Measurements from ENCODE around the gene NAT14.

NAT14 gene

DNA sequence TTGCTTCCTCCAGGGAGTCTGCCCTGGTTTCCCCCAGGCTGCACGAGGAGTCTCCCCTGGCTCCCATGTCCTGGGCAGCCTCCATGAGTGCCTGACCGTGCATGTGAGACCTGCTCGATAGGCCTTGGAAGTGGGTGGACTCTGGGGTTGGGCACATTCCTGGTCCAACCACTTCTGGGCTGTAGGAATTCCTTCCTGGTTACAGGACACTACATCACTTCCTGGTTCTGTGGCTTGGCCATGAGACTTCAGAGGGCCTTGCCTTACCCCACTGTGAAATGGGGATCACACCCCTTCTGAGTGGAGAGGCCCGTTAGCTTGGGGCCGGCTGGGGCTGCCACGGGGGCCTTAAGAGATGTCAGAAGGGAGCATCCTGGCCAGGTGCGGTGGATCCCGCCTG is 12.5 kb upstream of the NAT14 start:
- DNase-seq: no peak

DNA sequence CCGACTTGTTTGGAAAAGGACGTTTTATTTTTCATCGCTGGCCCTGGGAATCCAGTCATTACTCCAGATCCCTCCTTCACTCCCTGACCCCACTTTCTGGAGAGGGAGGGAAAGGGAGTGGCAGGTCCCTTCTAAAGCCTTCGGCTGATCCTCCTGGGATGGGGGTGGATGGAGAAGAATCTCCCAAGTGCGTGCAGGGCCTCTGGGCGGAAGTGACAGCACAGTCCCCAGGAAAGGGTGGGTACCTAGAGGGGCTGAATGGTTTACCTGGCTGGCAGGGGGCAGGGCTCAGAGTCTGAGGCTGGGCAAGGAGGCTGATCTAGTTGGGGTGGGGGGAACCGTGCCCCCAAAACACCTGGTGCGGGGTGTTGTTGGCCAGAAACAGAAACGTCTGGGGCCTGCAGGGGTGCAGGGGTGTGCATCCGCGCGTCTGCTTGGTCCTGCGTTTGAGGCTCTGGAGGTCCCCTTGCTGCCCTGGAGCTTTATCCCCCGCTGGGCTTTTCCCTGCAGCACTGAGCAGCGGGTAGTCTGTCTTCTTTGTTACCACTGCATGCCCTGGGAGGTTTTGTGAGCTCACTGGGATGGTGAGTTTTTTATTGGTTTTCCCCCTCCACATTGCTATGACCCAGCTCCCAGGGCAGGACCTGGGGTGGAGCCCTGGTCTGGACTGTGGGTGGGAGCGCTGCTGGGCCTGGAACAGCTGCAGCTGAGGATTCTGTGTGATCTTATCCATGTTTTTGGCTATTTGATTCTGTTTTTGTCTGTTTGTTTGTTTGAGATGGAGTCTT is 11.6 kb upstream of the NAT14 start:
- DNase-seq: no peak

DNA sequence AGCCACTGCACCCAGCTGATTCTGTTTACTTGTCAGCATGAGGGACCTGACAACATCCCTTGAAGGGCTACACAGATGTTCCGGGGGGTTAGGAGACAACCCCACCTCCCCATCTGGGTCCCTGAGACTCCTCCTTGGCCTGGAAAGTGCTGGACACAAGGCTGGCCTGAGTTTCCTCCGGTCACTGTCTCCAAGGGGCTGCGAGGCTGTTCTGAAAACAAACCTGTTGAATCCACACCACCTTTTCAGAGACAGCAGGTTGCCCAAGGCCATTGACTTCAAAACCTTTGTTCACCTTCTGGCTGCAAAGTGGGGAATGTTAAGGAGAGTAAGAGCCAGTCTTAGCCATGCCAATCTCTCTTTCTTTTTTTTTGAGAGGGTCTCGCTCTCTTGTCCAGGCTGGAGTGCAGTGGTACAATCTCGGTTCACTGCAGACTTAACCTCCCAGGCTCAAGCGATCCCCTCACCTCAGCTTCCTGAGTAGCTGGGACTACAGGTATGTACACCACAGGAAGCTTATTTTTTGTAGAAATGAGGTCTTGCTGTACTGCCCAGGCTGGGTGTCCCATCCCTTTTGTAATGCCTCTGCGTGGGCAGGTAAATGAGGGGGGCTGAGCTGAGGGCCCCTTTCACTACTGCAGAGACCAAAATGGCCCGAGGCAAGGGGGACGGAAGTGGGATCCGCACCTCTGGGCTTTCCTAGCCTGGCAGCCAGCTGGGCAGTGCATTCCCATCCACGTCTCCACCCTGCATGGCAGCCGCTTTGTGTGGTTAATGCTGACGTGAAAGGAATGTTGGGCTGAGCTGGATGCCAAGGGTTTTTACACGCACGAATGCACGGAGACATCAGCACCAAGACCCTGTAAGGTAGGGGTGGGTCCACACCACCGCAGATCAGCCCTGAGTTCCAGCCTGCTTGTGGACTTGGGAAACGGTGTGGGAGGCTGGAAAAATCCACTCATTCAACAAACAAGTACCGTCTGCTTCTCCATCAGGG is 10.4 kb upstream of the NAT14 start:
- no peak for DNase-seq

- DNase-seq: peak; percentile 84
Observed at GRCh38 chr19:55476100-55476775, 8.8 kb upstream of the NAT14 start, which contains the start of gene ZNF628. Gene ZNF628 (plus strand): TSS chr19:55476617. CDS start chr19:55479911, 3,294 bp downstream.

- no peak for DNase-seq
Observed at GRCh38 chr19:55477905-55478304, 7.1 kb upstream of the NAT14 start.

- no peak for DNase-seq
Observed at GRCh38 chr19:55478364-55478763, 6.6 kb upstream of the NAT14 start.

GRCh38 chr19:55479045-55479444 is 5.9 kb upstream of the NAT14 start:
- DNase-seq: no peak

GRCh38 chr19:55479451-55480230 is 5.3 kb upstream of the NAT14 start:
- DNase-seq: no peak

DNA sequence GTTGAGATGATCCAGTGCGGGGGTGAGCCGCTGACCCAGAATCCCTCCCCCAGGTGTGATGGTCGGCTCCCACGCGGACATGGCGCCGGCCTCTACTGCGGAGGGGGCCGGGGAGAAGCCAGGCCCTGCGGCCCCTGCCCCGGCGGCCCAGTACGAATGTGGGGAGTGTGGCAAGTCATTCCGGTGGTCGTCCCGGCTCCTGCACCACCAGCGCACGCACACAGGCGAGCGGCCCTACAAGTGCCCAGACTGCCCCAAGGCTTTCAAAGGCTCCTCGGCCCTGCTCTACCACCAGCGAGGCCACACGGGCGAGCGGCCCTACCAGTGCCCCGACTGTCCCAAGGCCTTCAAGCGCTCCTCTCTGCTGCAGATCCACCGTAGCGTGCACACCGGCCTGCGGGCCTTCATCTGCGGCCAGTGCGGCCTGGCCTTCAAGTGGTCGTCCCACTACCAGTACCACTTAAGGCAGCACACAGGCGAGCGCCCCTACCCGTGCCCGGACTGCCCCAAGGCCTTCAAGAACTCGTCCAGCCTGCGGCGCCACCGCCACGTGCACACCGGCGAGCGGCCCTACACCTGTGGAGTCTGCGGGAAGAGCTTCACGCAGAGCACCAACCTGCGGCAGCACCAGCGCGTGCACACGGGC is 3.7 kb upstream of the NAT14 start:
- DNase-seq: no peak

DNA sequence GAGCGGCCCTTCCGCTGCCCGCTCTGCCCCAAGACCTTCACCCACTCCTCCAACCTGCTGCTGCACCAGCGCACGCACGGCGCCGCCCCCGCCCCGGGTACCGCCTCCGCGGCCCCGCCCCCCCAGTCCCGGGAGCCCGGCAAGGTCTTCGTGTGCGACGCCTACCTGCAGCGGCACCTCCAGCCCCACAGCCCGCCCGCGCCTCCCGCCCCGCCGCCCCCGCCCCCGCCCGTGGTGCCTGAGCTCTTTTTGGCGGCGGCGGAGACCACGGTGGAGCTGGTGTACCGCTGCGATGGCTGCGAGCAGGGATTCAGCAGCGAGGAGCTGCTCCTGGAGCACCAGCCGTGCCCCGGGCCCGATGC is 3.2 kb upstream of the NAT14 start:
- DNase-seq: no peak

GRCh38 chr19:55482156-55482961 is 2.6 kb upstream of the NAT14 start:
- DNase-seq: no peak

- no peak for DNase-seq
Observed at GRCh38 chr19:55482967-55483705, 1.9 kb upstream of the NAT14 start.

GRCh38 chr19:55483706-55484592 is 1.0 kb upstream of the NAT14 start:
- DNase-seq: no peak

DNA sequence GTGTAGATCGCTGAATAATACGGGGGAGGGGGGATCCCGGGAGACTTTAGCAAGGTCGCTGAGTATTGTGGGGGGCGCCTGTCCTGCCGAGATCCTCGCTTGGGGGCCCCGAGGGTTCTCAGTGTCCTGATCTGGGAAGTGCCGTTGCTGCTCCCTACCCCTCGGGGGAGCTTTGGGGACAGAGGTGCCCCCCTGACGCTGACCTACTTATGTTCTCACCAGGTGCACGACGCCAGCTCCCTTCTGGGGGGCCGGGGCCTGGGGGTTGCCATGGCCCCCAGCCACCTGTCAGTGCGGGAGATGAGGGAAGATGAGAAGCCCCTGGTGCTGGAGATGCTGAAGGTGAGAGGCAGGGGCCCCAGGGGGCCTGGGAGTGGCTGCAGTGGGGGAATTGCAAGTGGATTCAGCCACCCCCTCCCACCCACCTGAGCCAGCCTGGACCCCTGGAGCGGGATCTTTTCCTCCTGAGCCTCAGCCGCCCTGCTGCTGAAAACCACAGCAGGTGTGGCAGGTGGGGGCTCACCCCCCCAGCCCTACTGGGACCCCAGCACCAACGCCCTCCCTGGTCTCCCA is 537 bp downstream of the NAT14 start:
- no peak for DNase-seq

DNA sequence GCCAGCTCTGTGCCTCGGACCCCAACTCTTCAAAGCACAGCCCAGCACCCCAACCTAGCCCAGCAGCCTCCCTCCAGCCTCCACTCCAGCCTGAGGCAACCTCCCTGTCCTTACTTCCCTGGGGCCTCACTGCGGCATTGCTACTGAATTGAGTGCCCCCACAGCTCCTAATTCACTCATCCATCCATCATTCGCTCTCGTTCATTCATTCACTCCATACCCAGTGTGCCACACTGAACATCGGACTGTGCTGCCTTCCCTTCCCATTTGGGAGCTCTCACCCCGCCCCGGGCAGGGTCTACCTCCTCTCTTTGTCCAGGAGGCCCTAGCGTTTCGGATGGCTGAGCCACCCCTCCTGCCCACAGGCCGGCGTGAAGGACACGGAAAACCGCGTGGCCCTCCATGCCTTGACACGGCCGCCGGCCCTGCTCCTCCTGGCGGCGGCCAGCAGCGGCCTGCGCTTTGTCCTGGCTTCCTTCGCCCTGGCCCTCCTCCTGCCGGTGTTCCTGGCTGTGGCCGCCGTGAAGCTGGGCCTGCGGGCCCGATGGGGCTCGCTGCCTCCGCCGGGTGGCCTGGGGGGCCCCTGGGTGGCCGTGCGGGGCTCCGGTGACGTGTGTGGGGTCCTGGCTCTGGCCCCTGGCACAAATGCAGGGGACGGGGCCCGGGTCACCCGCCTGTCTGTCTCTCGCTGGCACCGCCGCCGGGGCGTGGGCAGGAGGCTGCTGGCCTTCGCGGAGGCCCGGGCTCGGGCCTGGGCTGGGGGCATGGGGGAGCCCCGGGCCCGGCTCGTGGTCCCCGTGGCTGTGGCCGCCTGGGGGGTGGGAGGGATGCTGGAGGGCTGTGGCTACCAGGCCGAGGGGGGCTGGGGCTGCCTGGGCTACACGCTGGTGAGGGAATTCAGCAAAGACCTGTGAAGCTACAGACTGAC is 1.3 kb downstream of the NAT14 start:
- DNase-seq: no peak

DNA sequence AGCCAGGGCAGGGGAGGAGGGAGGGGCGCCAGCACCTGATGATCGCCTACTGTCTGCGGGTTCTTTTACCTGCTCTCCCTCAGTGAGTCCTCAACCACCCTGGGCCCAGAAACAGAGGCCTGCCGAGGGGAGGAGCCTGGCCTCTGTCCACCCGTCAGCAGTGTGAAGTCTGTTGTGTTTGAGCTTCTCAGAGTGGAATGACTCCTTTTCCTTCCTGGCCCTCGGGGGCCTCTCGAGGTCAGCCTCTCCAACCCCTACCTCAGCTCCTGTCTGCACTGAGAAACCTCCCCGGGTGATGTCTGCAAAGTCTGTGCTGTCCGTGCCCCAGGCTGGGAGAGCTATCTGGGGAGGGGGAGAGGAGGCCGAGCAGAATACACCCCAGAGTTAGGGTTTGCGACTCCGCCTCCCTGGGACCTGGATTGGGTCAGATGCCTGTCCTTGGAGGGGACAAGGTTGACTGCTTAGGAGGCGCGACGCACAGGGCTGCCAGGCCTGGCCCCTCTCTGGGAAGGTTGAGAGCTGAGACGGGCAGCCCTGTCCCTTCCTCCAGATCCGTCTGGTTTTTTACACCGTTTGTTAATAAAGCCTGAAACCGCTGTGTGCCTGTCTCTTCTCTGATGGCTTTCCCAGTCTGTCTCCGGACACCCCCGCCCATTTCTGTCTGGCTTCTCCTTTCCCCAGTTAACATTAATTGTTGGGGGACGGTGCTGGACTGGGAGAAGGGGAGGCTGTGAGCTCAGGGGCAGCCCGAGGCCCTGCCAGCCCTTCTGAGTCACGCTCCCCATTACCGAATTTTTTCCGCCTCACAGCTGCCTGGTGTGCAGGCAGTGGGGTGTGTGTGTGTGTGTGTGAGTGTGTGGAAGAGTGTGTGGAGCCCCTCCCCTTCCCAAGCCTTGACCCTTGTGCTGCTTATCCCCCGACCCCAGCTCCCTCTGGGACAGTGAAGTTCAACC is 2.3 kb downstream of the NAT14 start:
- DNase-seq: no peak

Measured in SHP77 treated with DMSO at 0.1 percent for 48 hours (cell line).